Mucosa of descending colon (tissue), 3 donors: Measurements from ENCODE around the gene TMSB4X. TPM values are rescaled to one million over a fixed set of nuclear protein-coding genes. Genes with fewer than 3 reads are reported as not detected.

ENCODE experiments used
- ATAC-seq: fragments of 200-7000 bp; cut with Tn5 transposase; one replicate; pipeline ENCODE4 v1.9.1; 2020; ENCODE audit warnings: mild to moderate bottlenecking, moderate library complexity
- DNase-seq, 3 donors: peaks; one replicate each; pipeline ENCODE4 v3.0.0-alpha.2; 2020
- H3K36me3 ChIP-seq: fragments of 200-600 bp; one replicate; pipeline ENCODE4 v1.8.0; 2021; ENCODE audit warnings: low read depth, mild to moderate bottlenecking
- H3K4me1 ChIP-seq: fragments of 200-600 bp; one replicate; pipeline ENCODE4 v1.8.0; 2021; ENCODE audit warnings: low read depth, mild to moderate bottlenecking
- H3K4me3 ChIP-seq: fragments of 200-600 bp; one replicate; pipeline ENCODE4 v1.8.0; 2021; ENCODE audit warnings: mild to moderate bottlenecking
- H3K9me3 ChIP-seq: fragments of 200-600 bp; one replicate; pipeline ENCODE4 v1.8.0; 2021; ENCODE audit warnings: mild to moderate bottlenecking
- intact Hi-C, 2 donors: fragments of 100-400 bp; cut with DNase I in 1 of 2; cut with micrococcal nuclease in 1 of 2; formaldehyde crosslinking; loops; one replicate each; pipeline versions ENCODE4 v1.11.0 to v1.11.1; 2022; cut with DNase I, micrococcal nuclease
- total RNA-seq, 3 donors: library from RNA; stranded (reverse); fragmentation: NEBNext Ultra II Directional in 2 of 3; extraction: Animal tissue kit (Norgen Biotek cat#: 25700) in 2 of 3; gene quantifications; one replicate each; pipeline versions ENCODE4 v1.2.1 to v1.2.4, GENCODE V29; 2021 to 2023
- TF ChIP-seq, protein P1 (sequence below): fragments of 200-600 bp; IDR thresholded peaks from one replicate; pipeline ENCODE4 v1.8.0; 2022; ENCODE audit warnings: antibody characterized with exemption, mild to moderate bottlenecking
- donor health status: DM: no; HTN: no; CAD: no; lungs with moderate emphysema.
- donor health status: DM: no; HTN: no; CAD: no.
- donor health status: DM: no; HTN: yes; CAD: no.

The TMSB4X gene
- total RNA-seq, 3 donors from 2014 or later: 2,288 to 5,392 (median 5,014) TPM

DNA sequence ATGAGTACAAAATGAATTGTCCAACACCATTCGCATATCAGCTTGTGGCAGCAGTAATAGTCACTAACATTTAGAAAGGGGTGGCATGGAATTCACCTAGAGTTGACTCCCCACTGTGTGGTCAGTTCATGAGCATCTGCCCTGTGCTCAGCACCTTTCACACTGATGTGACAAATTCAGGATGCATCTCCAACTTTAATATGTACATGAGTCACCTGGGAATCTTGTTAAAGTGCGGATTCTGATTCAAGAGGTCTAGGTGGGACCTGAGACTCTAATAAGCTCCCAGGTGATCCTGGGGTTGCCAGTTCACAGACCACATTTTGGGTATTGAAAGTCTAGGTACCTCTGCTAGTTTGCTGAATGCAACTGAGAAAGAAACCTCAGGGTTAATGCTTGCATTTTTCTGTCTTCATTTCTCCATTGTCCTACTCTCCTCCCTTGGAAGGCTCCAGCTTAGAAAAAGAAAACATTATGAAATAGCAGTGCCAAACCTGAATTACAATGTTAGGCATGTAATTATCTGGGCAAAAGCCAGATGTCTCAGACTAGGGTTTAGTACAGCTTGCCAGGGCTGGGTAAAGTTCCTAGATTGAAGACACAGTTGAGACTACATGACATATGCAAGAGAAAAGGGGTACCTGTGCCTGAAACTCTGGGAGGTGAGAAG, 32.7 kb downstream of the TMSB4X start:
- intact Hi-C loops: no loop called here
- H3K4me3 ChIP-seq: no peak overlapping the region
- DNase-seq (no peak), ATAC-seq (peak; percentile 55)
- no peaks in the 10 kb centered on the region for H3K36me3 ChIP-seq
- peaks cover 4% of the 10 kb centered on the region for H3K4me1 ChIP-seq
- TF ChIP-seq, protein P1, sequence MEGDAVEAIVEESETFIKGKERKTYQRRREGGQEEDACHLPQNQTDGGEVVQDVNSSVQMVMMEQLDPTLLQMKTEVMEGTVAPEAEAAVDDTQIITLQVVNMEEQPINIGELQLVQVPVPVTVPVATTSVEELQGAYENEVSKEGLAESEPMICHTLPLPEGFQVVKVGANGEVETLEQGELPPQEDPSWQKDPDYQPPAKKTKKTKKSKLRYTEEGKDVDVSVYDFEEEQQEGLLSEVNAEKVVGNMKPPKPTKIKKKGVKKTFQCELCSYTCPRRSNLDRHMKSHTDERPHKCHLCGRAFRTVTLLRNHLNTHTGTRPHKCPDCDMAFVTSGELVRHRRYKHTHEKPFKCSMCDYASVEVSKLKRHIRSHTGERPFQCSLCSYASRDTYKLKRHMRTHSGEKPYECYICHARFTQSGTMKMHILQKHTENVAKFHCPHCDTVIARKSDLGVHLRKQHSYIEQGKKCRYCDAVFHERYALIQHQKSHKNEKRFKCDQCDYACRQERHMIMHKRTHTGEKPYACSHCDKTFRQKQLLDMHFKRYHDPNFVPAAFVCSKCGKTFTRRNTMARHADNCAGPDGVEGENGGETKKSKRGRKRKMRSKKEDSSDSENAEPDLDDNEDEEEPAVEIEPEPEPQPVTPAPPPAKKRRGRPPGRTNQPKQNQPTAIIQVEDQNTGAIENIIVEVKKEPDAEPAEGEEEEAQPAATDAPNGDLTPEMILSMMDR: no peak
- no peaks in the 10 kb centered on the region for H3K9me3 ChIP-seq

DNA sequence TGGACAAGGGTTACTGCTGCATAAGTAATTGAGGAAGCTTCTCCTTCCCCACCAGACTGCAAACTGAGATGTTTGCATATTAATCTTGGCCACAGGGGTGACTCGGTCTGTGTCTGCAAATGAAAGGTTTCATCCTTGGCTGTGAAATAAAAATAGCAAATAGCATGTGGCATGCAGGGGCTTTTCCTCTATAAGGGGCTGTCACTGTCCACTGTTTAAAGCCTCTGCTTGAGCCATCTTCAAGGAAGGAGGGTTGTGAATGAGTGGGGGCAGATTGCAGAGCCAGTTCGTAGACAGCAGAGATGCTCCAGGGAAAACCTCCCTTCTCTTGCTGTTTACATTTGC, 33.3 kb downstream of the TMSB4X start:
- ATAC-seq (no peak), DNase-seq (no peak)
- peaks cover 2% of the 10 kb centered on the region for H3K4me1 ChIP-seq
- TF ChIP-seq, protein P1: no peak
- no peaks in the 10 kb centered on the region for H3K36me3 ChIP-seq
- H3K9me3 ChIP-seq: no peaks in the 10 kb centered on the region
- H3K4me3 ChIP-seq: no peak overlapping the region
- intact Hi-C loops: no loop called here

DNA sequence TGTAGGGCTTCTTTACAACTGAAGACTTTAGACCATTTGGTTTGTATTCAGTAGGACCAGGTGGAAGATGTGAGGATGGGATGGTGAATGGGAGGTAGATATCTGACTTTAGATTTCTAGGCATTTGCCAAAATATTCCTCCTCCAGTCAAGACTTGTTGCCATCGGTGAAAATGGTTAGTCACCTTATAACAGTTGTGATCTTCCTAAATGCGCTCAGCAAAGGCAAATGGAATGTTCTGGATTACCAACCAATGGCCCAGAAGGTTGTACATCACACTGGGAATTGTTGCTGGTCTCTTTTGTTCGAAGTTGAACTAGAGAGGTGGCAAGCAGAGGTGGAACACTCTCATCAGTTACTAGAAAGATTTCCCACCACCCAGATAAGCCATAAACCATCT, 33.9 kb downstream of the TMSB4X start:
- no peak for ATAC-seq
- TF ChIP-seq, protein P1: no peak
- intact Hi-C loops: no loop called here
- no peak overlapping the region for H3K4me3 ChIP-seq
- DNase-seq: no peak
- H3K4me1 ChIP-seq: no peaks in the 10 kb centered on the region
- H3K9me3 ChIP-seq: no peaks in the 10 kb centered on the region
- H3K36me3 ChIP-seq: no peaks in the 10 kb centered on the region

DNA sequence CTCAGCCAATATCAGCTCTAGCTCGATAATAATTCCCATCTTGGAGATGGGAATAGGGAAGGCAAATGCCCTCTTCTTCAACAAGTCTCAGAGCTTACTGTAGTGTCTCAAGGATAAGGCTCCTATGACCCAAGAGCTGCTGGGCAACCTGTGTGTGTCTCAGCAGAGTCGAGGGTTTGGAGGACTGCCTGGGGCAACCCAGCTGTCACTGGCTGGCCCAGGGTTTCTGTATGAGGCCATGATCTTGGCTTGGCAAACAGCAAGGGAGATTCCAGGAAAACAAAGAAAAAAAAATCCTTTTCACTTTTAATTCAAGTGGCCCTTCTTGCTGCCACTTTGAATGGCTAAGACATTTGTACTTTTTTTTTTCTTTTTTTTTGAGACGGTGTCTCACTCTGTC, 34.4 kb downstream of the TMSB4X start:
- TF ChIP-seq, protein P1: no peak
- intact Hi-C loops: no loop called here
- H3K4me1 ChIP-seq: no peaks in the 10 kb centered on the region
- ATAC-seq (no peak), DNase-seq (peak in 1 of 3 donors; percentile 47)
- no peaks in the 10 kb centered on the region for H3K36me3 ChIP-seq
- H3K9me3 ChIP-seq: no peaks in the 10 kb centered on the region
- no peak overlapping the region for H3K4me3 ChIP-seq

DNA sequence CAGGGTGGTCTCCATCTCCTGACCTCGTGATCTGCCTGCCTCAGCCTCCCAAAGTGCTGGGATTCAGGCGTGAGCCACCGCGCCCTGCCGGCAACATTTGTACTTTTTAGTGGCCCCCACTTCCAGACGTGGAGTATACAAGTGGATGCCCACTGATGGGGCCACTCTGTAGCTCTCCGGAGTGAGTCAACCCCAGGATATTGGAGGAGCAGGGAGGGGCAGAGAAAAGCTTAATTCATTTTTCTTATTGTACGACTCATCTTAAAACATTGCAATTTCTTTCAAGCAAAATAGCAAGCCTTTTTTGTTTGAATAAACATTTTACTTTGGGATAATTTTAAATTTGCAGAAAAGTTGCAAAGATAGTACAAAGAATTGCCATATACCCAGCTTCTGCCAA, 34.9 kb downstream of the TMSB4X start:
- TF ChIP-seq, protein P1: no peak
- intact Hi-C loops: no loop called here
- H3K9me3 ChIP-seq: no peaks in the 10 kb centered on the region

DNA sequence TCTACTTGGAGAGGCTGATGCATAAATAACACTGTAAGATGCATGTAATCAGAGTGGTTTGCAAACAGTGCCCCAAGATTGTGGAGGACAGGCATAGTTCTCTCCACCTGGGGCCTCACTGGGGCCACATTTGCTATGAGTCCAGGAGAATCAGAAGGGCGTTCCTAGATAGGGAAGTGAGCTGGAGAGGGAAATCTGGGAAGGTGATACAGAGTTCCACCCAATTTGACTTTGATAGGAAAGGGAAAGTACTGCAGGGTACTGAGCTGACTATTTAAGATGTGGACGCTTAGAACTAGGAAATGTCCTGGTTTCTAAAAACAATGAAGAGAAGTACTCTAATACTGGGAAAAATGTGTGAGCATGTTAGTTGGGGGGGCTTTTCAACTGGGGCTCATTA, 35.6 kb downstream of the TMSB4X start:
- no peaks in the 10 kb centered on the region for H3K36me3 ChIP-seq
- intact Hi-C loops: no loop called here
- peak; percentile 39 for ATAC-seq
- DNase-seq: no peak
- no peaks in the 10 kb centered on the region for H3K9me3 ChIP-seq
- no peak overlapping the region for H3K4me3 ChIP-seq
- H3K4me1 ChIP-seq: no peaks in the 10 kb centered on the region
- TF ChIP-seq, protein P1: no peak

More for the DNA sequence above, 34.9 kb downstream of the TMSB4X start:
- Histone ChIP-seq H3K36me3 (no peaks in the 10 kb centered on the region), H3K4me3 (no peak overlapping the region), H3K4me1 (no peaks in the 10 kb centered on the region)
- ATAC-seq: no peak
- no peak for DNase-seq
